ENCODE data around the gene OSGEP.

DNA sequence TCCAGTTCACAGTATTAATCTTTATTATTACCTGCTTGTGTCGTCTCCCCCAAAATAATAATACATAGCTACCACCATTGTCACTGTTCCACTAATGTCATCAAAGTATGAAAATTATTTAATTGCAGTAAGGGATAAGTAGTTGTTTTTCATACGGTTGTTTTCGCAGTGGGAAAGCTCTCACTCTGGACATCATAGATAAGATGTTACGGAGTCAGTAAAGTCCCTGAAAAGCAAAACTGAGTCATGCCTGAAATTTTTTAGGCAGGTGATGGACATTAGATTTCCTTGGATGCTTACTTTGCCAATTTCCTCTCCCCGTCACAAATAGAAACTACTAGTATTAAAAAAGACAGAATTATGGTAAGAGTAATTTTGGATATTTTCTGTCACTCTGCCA lies 27.8 kb upstream of the OSGEP start:
- TF ChIP-seq EZH2 (IDR thresholded peaks at IDR 0.05) (no peak), CTCF (IDR thresholded peaks at IDR 0.05) (no peak), EZH2phosphoT487 (IDR thresholded peaks at IDR 0.05) (no peak)
